HG02759 (cell line): ENCODE data around the gene CTAGE4.
"Not testable (repeated sequence)": the region's sequence is repeated elsewhere in the genome, so short reads cannot be mapped to it uniquely, and the experiment has no call there.

Source experiments
- ATAC-seq: cut with Tn5 transposase; IDR thresholded peaks from one replicate; pipeline ENCODE4 v1.9.1; 2021; ENCODE audit warnings: mild to moderate bottlenecking, moderate library complexity; ENCODE audit not compliant: unreplicated experiment

The CTAGE4 gene

GRCh38 chr7:144217200-144217599, 33.9 kb downstream of the CTAGE4 start:
- not testable (repeated sequence) for ATAC-seq

GRCh38 chr7:144218581-144218980, 35.3 kb downstream of the CTAGE4 start:
- ATAC-seq, result not testable (repeated sequence)

GRCh38 chr7:144219149-144219548, 35.9 kb downstream of the CTAGE4 start:
- not testable (repeated sequence) for ATAC-seq

- not testable (repeated sequence) for ATAC-seq
These were observed 37.3 kb downstream of the CTAGE4 start for GRCh38 chr7:144220531-144220930.

GRCh38 chr7:144223675-144224074, 40.4 kb downstream of the CTAGE4 start:
- not testable (repeated sequence) for ATAC-seq

GRCh38 chr7:144226866-144227265, 43.6 kb downstream of the CTAGE4 start:
- not testable (repeated sequence) for ATAC-seq

- not testable (repeated sequence) for ATAC-seq
These were observed 45.5 kb downstream of the CTAGE4 start for GRCh38 chr7:144228810-144229209.

- ATAC-seq, result not testable (repeated sequence)
These were observed 47.8 kb downstream of the CTAGE4 start for GRCh38 chr7:144231027-144231426.

GRCh38 chr7:144233039-144233438, 49.8 kb downstream of the CTAGE4 start:
- ATAC-seq, result not testable (repeated sequence)
